Breast epithelium (tissue), 4 donors: Measurements from ENCODE around the gene RGN. TPM values are rescaled to one million over a fixed set of nuclear protein-coding genes. Genes with fewer than 3 reads are reported as not detected.
"Not testable (repeated sequence)": the region's sequence is repeated elsewhere in the genome, so short reads cannot be mapped to it uniquely, and the experiment has no call there.

Experiments used
- DNase-seq, 2 donors: peaks; one replicate each; pipeline ENCODE4 v3.0.0-alpha.2; 2019; ENCODE audit warnings: low spot score in 2 of 2
- H3K27ac ChIP-seq, 2 donors: fragments of 200-600 bp; sonication (generic) in 1 of 2; one replicate each; pipeline ENCODE4 v1.5.1; 2016 to 2019; ENCODE audit warnings: mild to moderate bottlenecking in 1 of 2
- H3K27me3 ChIP-seq, 2 donors: fragments of 200-600 bp; sonication (generic) in 1 of 2; one replicate each; pipeline versions ENCODE4 v1.5.1 to v1.6.0; 2017 to 2019; ENCODE audit warnings: control low read depth in 1 of 2, mild to moderate bottlenecking in 1 of 2
- H3K36me3 ChIP-seq: fragments of 200-600 bp; one replicate; pipeline ENCODE4 v1.5.1; 2019
- H3K4me1 ChIP-seq, 2 donors: fragments of 200-600 bp; sonication (generic); one replicate each; pipeline ENCODE4 v1.5.1; 2016 to 2019; ENCODE audit warnings: control low read depth in 1 of 2
- H3K4me3 ChIP-seq, 3 donors: fragments of 200-600 bp; sonication (generic); 1 replicate in 2 of 3; 2 replicates in 1 of 3; pipeline ENCODE4 v1.5.1; 2016 to 2019; ENCODE audit warnings: mild to moderate bottlenecking in 3 of 3, moderate library complexity in 2 of 3
- H3K9me3 ChIP-seq, 2 donors: fragments of 200-600 bp; sonication (generic) in 1 of 2; one replicate each; pipeline ENCODE4 v1.5.1; 2016 to 2019; ENCODE audit warnings: control low read depth in 1 of 2
- CTCF ChIP-seq, 3 donors: fragments of 450-650 bp; IDR thresholded peaks; one replicate each; pipeline ENCODE4 v1.5.1; 2016 to 2017; ENCODE audit warnings: antibody characterized with exemption in 3 of 3, mild to moderate bottlenecking in 3 of 3, moderate library complexity in 3 of 3
- POLR2A ChIP-seq: fragments of 450-650 bp; IDR thresholded peaks from one replicate; pipeline ENCODE4 v1.6.1; 2016; ENCODE audit warnings: antibody characterized with exemption, mild to moderate bottlenecking, moderate library complexity
- POLR2AphosphoS5 ChIP-seq, 3 donors: sonication (generic); formaldehyde crosslinking; IDR thresholded peaks; one replicate each; pipeline ENCODE4 v1.6.1; 2017; ENCODE audit warnings: antibody characterized with exemption in 3 of 3
- intact Hi-C: fragments of 100-400 bp; cut with DNase I; formaldehyde crosslinking; loops from one replicate; pipeline ENCODE4 v1.15.1; 2023; ENCODE audit warnings: low total_unique reads
- total RNA-seq, 3 donors: library from RNA; depleted of rRNA; stranded (reverse); fragments of >200 nt; gene quantifications; one replicate each; pipeline ENCODE4 v1.1.0, GENCODE V29; 2016

Gene RGN
- total RNA-seq, 3 donors from 2014 or later, result 2.6 to 4.3 (median 3.8) TPM

- no peaks in the 10 kb centered on the region for H3K4me1 ChIP-seq
- H3K9me3 ChIP-seq, result no peaks in the 10 kb centered on the region
- H3K27ac ChIP-seq, result peak overlapping the region; percentile 85 to 86
- H3K27me3 ChIP-seq, result peaks cover 0 to 24% of the 10 kb centered on the region in 2 donors
- H3K4me3 ChIP-seq, result peak overlapping the region; percentile 49 to 66 (median 55)
- peak; percentile 86 to 93 for DNase-seq
- no peaks in the 10 kb centered on the region for H3K36me3 ChIP-seq
- TF ChIP-seq POLR2AphosphoS5 (IDR thresholded peaks at IDR 0.05), result peak; percentile 64 to 83 (median 68)
- peak; percentile 39 for TF ChIP-seq POLR2A
- TF ChIP-seq CTCF (IDR thresholded peaks at IDR 0.05), result no peak
- intact Hi-C loops, result no loop called here
Observed at GRCh38 chrX:47129157-47129898, 51.1 kb downstream of the RGN start.

- Histone ChIP-seq H3K4me1 (no peaks in the 10 kb centered on the region), H3K27me3 (peaks cover 0 to 20% of the 10 kb centered on the region in 2 donors), H3K36me3 (no peaks in the 10 kb centered on the region), H3K9me3 (no peaks in the 10 kb centered on the region), H3K27ac (peak overlapping the region; percentile 85 to 86), H3K4me3 (peak overlapping the region; percentile 49 to 66 (median 55))
- intact Hi-C loops, result no loop called here
- DNase-seq, result no peak
- TF ChIP-seq CTCF (IDR thresholded peaks at IDR 0.05) (no peak), POLR2AphosphoS5 (IDR thresholded peaks at IDR 0.05) (no peak), POLR2A (no peak)
Observed at GRCh38 chrX:47129899-47130358, 51.7 kb downstream of the RGN start.

- H3K27me3 ChIP-seq, result peaks cover 0 to 14% of the 10 kb centered on the region in 2 donors
- H3K4me1 ChIP-seq, result no peaks in the 10 kb centered on the region
- intact Hi-C loops, result no loop called here
- H3K4me3 ChIP-seq, result no peak overlapping the region
- TF ChIP-seq POLR2A (no peak), CTCF (IDR thresholded peaks at IDR 0.05) (no peak), POLR2AphosphoS5 (IDR thresholded peaks at IDR 0.05) (no peak)
- no peak overlapping the region for H3K27ac ChIP-seq
- no peak for DNase-seq
- no peaks in the 10 kb centered on the region for H3K36me3 ChIP-seq
- no peaks in the 10 kb centered on the region for H3K9me3 ChIP-seq
Observed at GRCh38 chrX:47133493-47133892, 55.2 kb downstream of the RGN start.

GRCh38 chrX:47135650-47136049 lies 57.4 kb downstream of the RGN start:
- intact Hi-C loops, H3K4me3 ChIP-seq, H3K27ac ChIP-seq, DNase-seq, H3K9me3 ChIP-seq, H3K4me1 ChIP-seq, H3K36me3 ChIP-seq: not testable (repeated sequence)
- peaks cover 0 to 31% of the 10 kb centered on the region in 2 donors for H3K27me3 ChIP-seq

- peaks cover 0 to 40% of the 10 kb centered on the region in 2 donors for H3K27me3 ChIP-seq
- no peaks in the 10 kb centered on the region for H3K4me1 ChIP-seq
- intact Hi-C loops, result no loop called here
- no peaks in the 10 kb centered on the region for H3K36me3 ChIP-seq
- TF ChIP-seq POLR2A, result no peak
- TF ChIP-seq CTCF (IDR thresholded peaks at IDR 0.05), result no peak
- TF ChIP-seq POLR2AphosphoS5 (IDR thresholded peaks at IDR 0.05), result no peak
- no peak overlapping the region for H3K4me3 ChIP-seq
- DNase-seq, result no peak
- H3K9me3 ChIP-seq, result no peaks in the 10 kb centered on the region
- no peak overlapping the region for H3K27ac ChIP-seq
Observed at GRCh38 chrX:47138171-47138570, 59.9 kb downstream of the RGN start.

Other genes with a start within 250 kb of the RGN start
- 10 to 100 TPM; 11.8 to 13.8 (median 12.5) TPM for gene RP2, start 241.4 kb upstream of the RGN start, total RNA-seq
- gene JADE3, start 166.0 kb upstream of the RGN start, total RNA-seq, result 10 to 100 TPM in 2 of 3 donors, 1 to 10 TPM in 1; 7.5 to 20.8 (median 12.8) TPM
- 10 to 100 TPM; 49.3 to 61.0 (median 54.4) TPM for gene NDUFB11, start 66.3 kb downstream of the RGN start, total RNA-seq
- gene RBM10, start 66.8 kb downstream of the RGN start, total RNA-seq, result 10 to 100 TPM; 28.2 to 33.1 (median 31.0) TPM
- 100 to 1,000 TPM; 109 to 149 (median 141) TPM for gene UBA1, start 115.4 kb downstream of the RGN start, total RNA-seq
- gene CDK16, start 140.2 kb downstream of the RGN start, total RNA-seq, result 10 to 100 TPM; 65.9 to 80.2 (median 73.1) TPM
- gene USP11, start 154.6 kb downstream of the RGN start, total RNA-seq, result 10 to 100 TPM; 21.3 to 42.0 (median 29.4) TPM